HepG2 (cell line): ENCODE data around the gene AK4. TPM values are rescaled to one million over a fixed set of nuclear protein-coding genes. Genes with fewer than 3 reads are reported as not detected.

ENCODE experiments used
- ATF7 ChIP-seq, 2 experiments: fragments of 450-650 bp in 1 of 2; sonication (generic) in 1 of 2; formaldehyde crosslinking in 1 of 2; IDR thresholded peaks; 2 replicates each; pipeline versions ENCODE4 v1.4.0 to v1.6.1; 2016 to 2020; ENCODE audit warnings: antibody characterized with exemption in 1 of 2, mild to moderate bottlenecking in 1 of 2, missing genetic modification reagents in 1 of 2
- HDAC2 ChIP-seq: sonication (generic); formaldehyde crosslinking; IDR thresholded peaks from 2 replicates; pipeline ENCODE4 v1.4.0; 2020; ENCODE audit warnings: missing genetic modification reagents
- HES4 ChIP-seq: sonication (generic); formaldehyde crosslinking; IDR thresholded peaks from 2 replicates; pipeline ENCODE4 v1.9.0; 2021; ENCODE audit warnings: mild to moderate bottlenecking, missing genetic modification reagents, borderline replicate concordance
- HNRNPK ChIP-seq: fragments of 200-400 bp; formaldehyde crosslinking; IDR thresholded peaks from 2 replicates; pipeline ENCODE4 v1.6.1; 2018; ENCODE audit warnings: low read length, low read depth, moderate library complexity, mild to moderate bottlenecking; ENCODE audit not compliant: poor library complexity, severe bottlenecking
- KDM4B ChIP-seq: sonication (generic); formaldehyde crosslinking; IDR thresholded peaks from 2 replicates; pipeline ENCODE4 v1.4.0; 2020; ENCODE audit warnings: missing genetic modification reagents
- MEIS2 ChIP-seq: sonication (generic); formaldehyde crosslinking; IDR thresholded peaks from 2 replicates; pipeline ENCODE4 v1.9.0; 2021; ENCODE audit warnings: mild to moderate bottlenecking, missing genetic modification reagents
- MTF2 ChIP-seq: sonication (generic); formaldehyde crosslinking; IDR thresholded peaks from 2 replicates; pipeline ENCODE4 v1.5.0; 2020; ENCODE audit warnings: missing genetic modification reagents, borderline replicate concordance
- MXD1 ChIP-seq: sonication (generic); formaldehyde crosslinking; IDR thresholded peaks from 2 replicates; pipeline ENCODE4 v1.4.0; 2020; ENCODE audit warnings: mild to moderate bottlenecking, missing genetic modification reagents
- RARA ChIP-seq: IDR thresholded peaks from 2 replicates; pipeline ENCODE4 v1.6.1; 2016; ENCODE audit warnings: missing genetic modification reagents, missing compliant biosample characterization
- SP2 ChIP-seq: sonication (generic); formaldehyde crosslinking; IDR thresholded peaks from 2 replicates; pipeline ENCODE4 v1.5.1; 2020; ENCODE audit warnings: mild to moderate bottlenecking, missing genetic modification reagents
- SPEN ChIP-seq: sonication (generic); formaldehyde crosslinking; IDR thresholded peaks from 2 replicates; pipeline ENCODE4 v1.5.1; 2020; ENCODE audit warnings: low read depth, mild to moderate bottlenecking, missing genetic modification reagents
- UBTF ChIP-seq: sonication (generic); formaldehyde crosslinking; IDR thresholded peaks from 2 replicates; pipeline ENCODE4 v1.4.0; 2020; ENCODE audit warnings: mild to moderate bottlenecking, missing genetic modification reagents
- polyA plus RNA-seq, 8 experiments: library from polyadenylated mRNA; depleted of rRNA in 3 of 8; stranded (reverse) in 7 of 8; unstranded in 1 of 8; fragments of >200 nt; fragmentation: Illumina TruSeq in 4 of 8; extraction: Trizol in 4 of 8; gene quantifications; 2 replicates each; pipeline versions ENCODE4 v1.2.1 to v1.2.3, GENCODE V29; 2011 to 2016; ENCODE audit warnings: low read depth in 4 of 8, missing spikeins in 1 of 8, mixed read lengths in 1 of 8; ENCODE audit not compliant: insufficient read depth in 1 of 8
- total RNA-seq, 5 experiments: library from RNA; depleted of rRNA; stranded (reverse); fragments of >200 nt; fragmentation: Illumina TruSeq; extraction: Trizol; gene quantifications; 2 replicates each; pipeline ENCODE4 v1.2.3, GENCODE V29; 2016; ENCODE audit warnings: low read depth in 1 of 5
- TF ChIP-seq, protein P1 (sequence below): IDR thresholded peaks from 2 replicates; pipeline ENCODE4 v1.6.1; 2016; ENCODE audit warnings: low read depth, control low read depth
- TF ChIP-seq, protein P2 (sequence below): sonication (generic); formaldehyde crosslinking; IDR thresholded peaks from 2 replicates; pipeline ENCODE4 v1.5.0; 2020; ENCODE audit warnings: mild to moderate bottlenecking, missing genetic modification reagents

The AK4 gene
- total and polyA plus RNA-seq, 2 of the 13 experiments (the other 11 are each of a cell fraction or from before 2014, with no cell fraction given): 110 to 160 TPM

DNA sequence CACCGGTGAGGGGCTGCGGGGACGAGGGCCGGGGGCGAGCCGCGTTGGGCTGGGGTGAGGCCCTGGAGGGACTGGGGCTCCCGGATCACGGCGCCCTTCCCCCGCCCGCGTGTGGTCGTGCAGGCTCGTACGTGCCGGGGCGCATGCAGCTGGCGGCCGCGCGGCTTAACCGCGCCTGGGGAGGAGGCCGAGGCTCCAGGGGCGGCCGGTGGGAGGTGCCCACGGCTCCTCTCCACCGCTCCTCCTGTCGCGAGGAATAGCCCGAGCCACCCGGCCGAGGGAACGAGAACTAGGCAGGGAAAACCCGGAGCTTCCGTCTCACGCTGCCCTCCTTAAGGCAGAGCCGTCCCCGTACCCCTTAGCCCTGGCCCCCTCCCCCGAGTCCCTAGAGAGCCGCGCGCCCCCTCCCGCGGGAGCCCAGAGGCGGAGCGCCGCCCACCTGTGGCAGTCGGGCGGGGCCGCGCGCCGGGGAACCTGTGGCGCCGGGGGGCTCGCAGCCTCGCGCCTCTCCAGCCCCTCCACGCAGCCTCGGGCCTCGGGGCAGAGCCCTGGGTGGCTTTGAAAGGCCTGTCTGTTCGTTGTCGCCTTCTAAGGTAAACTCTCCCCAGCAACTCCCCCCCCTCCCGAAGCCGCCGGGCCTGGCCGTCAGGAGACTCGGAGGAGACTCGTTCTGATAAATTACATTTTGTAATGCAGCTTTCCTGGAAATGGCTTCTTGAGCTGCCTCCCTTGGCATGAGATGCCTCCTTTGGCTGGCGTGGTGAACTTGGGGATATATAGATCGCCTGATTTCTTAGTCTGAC, 746 bp downstream of the AK4 start (continued):
- no peak for TF ChIP-seq HDAC2 (CRISPR knock-in tag)
- 0 out of 2 replicates have a peak, but pooled peaks have one; percentile 50 for TF ChIP-seq MEIS2
- no peak for TF ChIP-seq HNRNPK
- TF ChIP-seq, protein P1, sequence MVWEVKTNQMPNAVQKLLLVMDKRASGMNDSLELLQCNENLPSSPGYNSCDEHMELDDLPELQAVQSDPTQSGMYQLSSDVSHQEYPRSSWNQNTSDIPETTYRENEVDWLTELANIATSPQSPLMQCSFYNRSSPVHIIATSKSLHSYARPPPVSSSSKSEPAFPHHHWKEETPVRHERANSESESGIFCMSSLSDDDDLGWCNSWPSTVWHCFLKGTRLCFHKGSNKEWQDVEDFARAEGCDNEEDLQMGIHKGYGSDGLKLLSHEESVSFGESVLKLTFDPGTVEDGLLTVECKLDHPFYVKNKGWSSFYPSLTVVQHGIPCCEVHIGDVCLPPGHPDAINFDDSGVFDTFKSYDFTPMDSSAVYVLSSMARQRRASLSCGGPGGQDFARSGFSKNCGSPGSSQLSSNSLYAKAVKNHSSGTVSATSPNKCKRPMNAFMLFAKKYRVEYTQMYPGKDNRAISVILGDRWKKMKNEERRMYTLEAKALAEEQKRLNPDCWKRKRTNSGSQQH: 0 out of 2 replicates have a peak, but pooled peaks have one; percentile 39
- TF ChIP-seq ATF7 (IDR thresholded peaks at IDR 0.05): no peak
- no peak for TF ChIP-seq ATF7 (CRISPR knock-in tag; IDR thresholded peaks at IDR 0.05)
- TF ChIP-seq, protein P2, sequence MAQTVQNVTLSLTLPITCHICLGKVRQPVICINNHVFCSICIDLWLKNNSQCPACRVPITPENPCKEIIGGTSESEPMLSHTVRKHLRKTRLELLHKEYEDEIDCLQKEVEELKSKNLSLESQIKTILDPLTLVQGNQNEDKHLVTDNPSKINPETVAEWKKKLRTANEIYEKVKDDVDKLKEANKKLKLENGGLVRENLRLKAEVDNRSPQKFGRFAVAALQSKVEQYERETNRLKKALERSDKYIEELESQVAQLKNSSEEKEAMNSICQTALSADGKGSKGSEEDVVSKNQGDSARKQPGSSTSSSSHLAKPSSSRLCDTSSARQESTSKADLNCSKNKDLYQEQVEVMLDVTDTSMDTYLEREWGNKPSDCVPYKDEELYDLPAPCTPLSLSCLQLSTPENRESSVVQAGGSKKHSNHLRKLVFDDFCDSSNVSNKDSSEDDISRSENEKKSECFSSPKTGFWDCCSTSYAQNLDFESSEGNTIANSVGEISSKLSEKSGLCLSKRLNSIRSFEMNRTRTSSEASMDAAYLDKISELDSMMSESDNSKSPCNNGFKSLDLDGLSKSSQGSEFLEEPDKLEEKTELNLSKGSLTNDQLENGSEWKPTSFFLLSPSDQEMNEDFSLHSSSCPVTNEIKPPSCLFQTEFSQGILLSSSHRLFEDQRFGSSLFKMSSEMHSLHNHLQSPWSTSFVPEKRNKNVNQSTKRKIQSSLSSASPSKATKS (CRISPR knock-in tag): no peak
- TF ChIP-seq HES4: peak; percentile 35
- TF ChIP-seq UBTF: peak; percentile 78
- 0 out of 2 replicates have a peak, but pooled peaks have one; percentile 14 for TF ChIP-seq SPEN (CRISPR knock-in tag)
- TF ChIP-seq SP2 (CRISPR knock-in tag): no peak
- no peak for TF ChIP-seq KDM4B (CRISPR knock-in tag)
- TF ChIP-seq RARA (CRISPR knock-in tag): 0 out of 2 replicates have a peak, but pooled peaks have one; percentile 11
- TF ChIP-seq MTF2 (CRISPR knock-in tag): 0 out of 2 replicates have a peak, but pooled peaks have one; percentile 42
- peak; percentile 31; the same call in 1 of the 2 replicates for TF ChIP-seq MXD1 (CRISPR knock-in tag)
